Measurements from ENCODE around the gene GPR35.

Gene GPR35

DNA sequence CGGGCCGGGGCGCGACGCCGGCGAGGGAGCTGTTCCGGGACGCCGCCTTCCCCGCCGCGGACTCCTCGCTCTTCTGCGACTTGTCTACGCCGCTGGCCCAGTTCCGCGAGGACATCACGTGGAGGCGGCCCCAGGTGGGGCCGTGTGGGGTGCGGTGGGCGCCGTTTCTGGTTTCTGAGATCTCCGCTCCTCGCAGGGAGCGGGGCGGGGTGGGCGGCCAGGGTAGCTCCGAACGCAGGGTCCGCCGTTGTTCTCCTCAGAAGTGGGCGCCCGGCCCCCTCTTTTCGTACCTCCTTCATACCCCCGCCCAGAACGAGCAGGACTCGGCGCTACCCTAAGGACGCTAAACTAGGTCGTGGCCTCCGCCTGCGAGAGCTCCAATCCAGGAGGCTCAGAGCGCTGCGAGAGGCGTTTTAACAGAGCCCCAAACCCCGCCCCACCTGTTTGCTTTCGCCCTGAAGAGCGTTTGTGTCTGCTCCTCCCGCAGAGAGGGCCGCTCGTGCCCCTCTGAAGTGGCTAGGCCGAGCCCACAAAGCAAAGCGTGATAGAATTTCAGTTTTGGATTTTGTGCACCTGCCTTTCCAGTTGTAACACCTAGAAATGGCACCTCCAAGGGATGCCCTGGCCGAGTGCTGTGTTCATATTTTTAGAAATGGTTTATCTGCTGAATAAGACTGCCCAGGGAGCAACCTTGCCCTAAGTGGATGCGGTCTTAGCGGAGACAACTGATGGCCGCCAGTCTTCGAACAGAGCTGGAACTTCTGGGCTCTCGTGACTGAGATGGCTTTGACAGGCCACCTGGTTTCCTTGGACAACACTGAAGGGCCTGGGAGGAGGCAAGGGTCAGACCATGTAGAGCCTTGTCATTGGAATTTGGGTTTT is 38.1 kb upstream of the GPR35 start:
- intact Hi-C loops (cut with DNase I): no loop called here
- peak in 7 of 42 donors; percentile 15 to 65 (median 37) for DNase-seq

DNA sequence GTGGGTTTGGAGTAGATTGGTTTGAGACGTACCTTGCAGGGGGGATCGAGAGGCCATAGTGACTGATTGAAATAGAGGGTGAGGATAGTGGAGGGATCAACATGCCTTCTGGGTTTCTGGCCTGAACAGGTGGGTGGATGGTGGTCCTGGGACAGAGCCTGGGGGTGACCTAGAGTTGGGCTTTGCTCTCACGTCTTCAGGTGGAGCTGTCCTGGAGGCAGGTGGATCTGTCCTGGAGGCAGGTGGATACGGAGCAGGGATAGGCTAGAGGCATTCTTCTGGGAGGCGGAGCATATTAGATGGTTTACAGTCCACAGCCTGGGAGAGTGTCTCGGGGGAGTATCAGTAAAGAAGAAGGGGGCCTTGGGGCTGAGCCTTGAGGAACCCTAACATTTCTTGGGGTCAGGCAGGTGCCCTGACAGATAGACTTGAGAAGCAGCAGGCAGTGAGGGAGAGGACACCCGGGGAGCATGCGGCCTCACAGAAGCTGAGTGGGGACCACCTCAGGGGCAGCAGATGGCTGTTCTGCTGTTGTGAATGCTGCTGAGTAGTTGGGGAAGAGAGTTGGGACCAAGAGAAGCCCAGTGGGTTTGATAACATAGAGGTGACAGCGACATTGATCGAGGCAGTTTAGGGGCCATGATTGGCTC is 37.1 kb upstream of the GPR35 start:
- intact Hi-C loops (cut with DNase I): no loop called here
- no peak for DNase-seq

GRCh38 chr2:240588669-240589068 is 36.6 kb upstream of the GPR35 start:
- intact Hi-C loops (cut with DNase I): no loop called here
- no peak for DNase-seq

GRCh38 chr2:240589375-240589774 is 35.9 kb upstream of the GPR35 start:
- DNase-seq: peak in 2 of 42 donors; percentile 2 to 4
- intact Hi-C loops (cut with DNase I): no loop called here

- peak in 3 of 42 donors; percentile 4 to 27 (median 5) for DNase-seq
- intact Hi-C loops (cut with DNase I): no loop called here
Measured at GRCh38 chr2:240589850-240590525, 35.3 kb upstream of the GPR35 start.

- DNase-seq: peak in 5 of 42 donors; percentile 1 to 19 (median 4)
- intact Hi-C loops (cut with DNase I): no loop called here
Measured at GRCh38 chr2:240590681-240591111, 34.6 kb upstream of the GPR35 start.

DNA sequence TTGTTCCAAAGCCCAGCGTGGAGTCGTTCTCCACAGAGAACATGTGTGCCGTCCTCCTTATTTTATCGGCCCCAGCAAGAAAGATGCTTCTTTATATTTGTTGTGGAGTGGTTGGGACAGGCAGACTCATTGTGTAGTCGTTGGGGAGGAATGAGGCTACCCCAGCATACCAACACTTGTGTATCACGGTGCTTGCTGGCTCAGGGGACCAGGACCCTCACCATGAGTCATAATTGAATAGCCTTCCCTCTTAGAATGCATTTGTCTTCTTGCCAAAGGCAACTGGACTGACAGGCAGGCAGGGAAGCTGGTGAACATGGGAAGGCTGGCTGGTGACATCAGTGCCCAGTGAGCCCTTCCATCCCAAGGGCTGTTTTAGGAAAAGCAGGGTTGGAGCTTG is 34.1 kb upstream of the GPR35 start:
- DNase-seq: no peak
- intact Hi-C loops (cut with DNase I): no loop called here

GRCh38 chr2:240591784-240592183 is 33.5 kb upstream of the GPR35 start:
- peak in 2 of 42 donors; percentile 4 to 12 for DNase-seq
- intact Hi-C loops (cut with DNase I): no loop called here

DNA sequence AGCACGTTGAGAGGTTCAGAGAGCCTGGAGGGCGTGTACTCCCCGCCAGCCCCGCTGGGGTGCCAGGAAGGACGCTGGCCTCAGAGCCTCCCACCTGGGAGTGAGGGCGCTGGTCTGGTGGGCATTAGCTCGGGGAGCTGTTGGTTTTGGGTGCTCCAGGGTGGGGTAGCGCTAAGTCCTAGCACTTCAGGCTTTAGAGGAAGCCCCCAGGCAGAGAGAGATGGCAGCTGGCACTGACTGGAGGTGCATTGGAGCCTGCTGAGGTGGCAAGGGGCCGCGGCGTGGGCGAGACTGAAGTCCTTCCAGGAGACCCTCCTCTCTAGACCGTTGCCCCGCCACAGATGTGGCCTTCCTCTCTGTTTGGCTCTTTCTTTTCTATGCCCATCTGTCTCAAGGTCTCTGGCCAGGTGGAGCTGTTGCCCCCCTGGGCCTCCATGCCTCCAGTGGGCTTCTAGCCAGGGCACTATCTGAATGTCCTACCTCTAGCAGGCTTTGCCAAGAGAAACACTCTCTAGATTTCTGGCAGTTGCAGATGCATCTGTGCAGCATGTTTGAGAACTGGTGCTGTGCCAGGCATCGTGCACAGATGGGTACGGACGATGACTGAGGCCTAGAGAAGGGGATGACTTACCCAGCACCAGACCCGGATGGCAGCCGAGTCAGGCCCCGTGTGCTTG is 32.1 kb upstream of the GPR35 start:
- peak in 15 of 42 donors; percentile 0 to 34 (median 10) for DNase-seq

GRCh38 chr2:240593703-240594451 is 31.4 kb upstream of the GPR35 start:
- peak in 15 of 42 donors; percentile 1 to 35 (median 10) for DNase-seq
- intact Hi-C loops (cut with DNase I): no loop called here

More for the DNA sequence above, 32.1 kb upstream of the GPR35 start:
- intact Hi-C loops (cut with DNase I): no loop called here

DNA sequence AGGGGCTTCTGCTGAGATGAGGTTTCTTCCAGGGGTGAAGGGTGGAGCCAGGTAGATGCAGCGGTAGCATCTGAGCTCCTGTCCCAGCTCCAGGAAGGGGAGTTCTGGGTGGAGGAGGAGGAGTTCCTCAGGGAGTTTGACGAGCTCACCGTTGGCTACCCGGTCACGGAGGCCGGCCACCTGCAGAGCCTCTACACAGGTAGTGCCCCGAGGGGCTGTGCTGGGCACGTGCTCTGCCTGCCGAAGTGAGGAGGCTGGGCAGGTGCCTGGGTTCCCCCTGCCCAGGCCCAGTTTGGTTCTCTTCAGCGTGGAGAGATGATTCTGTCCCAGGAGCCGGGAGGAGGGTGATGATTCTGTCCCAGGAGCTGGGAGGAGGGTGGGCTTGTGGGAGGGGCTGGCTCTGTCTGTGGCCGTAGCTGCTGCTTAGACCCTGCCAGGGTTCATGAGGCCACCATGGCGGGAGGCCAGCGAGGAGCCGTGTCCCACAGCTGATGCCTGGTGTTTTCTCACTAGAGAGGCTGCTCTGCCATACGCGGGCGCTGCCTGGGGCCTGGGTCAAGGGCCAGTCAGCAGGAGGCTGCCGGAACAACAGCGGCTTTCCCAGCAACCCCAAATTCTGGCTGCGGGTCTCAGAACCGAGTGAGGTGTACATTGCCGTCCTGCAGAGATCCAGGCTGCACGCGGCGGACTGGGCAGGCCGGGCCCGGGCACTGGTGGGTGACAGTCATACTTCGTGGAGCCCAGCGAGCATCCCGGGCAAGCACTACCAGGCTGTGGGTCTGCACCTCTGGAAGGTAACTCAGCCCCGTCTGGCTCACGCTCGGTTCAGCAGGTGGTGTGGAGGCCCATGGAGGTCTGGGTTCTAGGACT is 30.5 kb upstream of the GPR35 start:
- intact Hi-C loops (cut with DNase I): no loop called here
- DNase-seq: peak in 16 of 42 donors; percentile 3 to 43 (median 17)

DNA sequence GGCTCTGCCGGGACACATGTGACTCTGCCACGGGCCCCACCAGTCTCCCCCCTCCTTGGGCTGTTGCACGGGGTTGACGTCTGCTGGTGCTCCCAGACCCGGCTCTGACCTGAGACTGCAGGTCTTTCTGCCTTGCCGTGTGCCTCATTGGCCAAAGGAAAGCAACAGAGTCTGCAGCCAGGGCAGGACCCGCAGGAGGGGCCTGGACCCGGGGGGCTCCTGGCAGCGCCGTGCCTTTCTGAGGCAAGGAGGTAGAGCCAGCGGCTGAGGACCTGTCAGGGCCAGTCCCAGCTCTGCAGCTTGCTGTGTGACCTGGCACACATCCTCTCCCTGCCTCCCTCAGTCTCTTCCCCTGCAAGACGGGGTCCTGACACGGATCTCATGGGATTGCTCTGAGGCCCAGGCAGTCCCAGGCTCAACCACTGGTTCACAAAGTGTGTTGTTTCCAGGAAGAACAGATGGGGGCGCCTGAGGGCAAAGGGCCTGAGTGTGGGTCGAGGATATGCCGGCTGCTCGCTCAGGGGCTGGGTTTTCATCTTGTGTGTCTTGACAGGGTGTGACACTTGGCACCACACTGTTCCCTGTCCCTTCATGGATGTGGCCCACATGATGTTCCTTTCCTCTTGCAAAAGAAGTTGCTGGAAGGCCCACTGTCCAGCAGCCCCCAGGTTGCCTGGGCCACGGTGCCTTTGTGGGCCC is 29.8 kb upstream of the GPR35 start:
- peak in 22 of 42 donors; percentile 3 to 62 (median 36) for DNase-seq
- intact Hi-C loops (cut with DNase I): no loop called here

GRCh38 chr2:240596080-240596460 is 29.2 kb upstream of the GPR35 start:
- DNase-seq: peak in 4 of 42 donors; percentile 3 to 23 (median 17)
- intact Hi-C loops (cut with DNase I): no loop called here

DNA sequence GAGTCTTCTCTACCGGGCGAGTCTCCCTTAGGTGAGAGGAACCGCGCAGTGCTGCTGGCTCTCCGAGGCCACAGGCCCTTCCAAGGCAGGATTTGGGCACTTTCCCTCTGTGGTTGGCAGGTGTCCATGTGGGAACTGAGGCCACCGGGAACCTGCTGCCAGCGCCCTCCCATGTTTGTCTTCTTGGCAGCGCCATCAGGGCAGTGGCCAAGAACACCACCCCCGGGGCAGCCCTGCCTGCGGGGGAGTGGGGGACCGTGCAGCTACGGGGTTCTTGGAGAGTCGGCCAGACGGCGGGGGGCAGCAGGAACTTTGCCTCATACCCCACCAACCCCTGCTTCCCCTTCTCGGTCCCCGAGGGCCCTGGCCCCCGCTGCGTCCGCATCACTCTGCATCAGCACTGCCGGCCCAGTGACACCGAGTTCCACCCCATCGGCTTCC is 28.8 kb upstream of the GPR35 start:
- intact Hi-C loops (cut with DNase I): no loop called here

GRCh38 chr2:240597054-240597418 is 28.2 kb upstream of the GPR35 start:
- DNase-seq: peak in 3 of 42 donors; percentile 15 to 37 (median 20)
- intact Hi-C loops (cut with DNase I): no loop called here

More for the DNA sequence above, 28.8 kb upstream of the GPR35 start:
- DNase-seq: peak in 37 of 42 donors; percentile 13 to 85 (median 62)

DNA sequence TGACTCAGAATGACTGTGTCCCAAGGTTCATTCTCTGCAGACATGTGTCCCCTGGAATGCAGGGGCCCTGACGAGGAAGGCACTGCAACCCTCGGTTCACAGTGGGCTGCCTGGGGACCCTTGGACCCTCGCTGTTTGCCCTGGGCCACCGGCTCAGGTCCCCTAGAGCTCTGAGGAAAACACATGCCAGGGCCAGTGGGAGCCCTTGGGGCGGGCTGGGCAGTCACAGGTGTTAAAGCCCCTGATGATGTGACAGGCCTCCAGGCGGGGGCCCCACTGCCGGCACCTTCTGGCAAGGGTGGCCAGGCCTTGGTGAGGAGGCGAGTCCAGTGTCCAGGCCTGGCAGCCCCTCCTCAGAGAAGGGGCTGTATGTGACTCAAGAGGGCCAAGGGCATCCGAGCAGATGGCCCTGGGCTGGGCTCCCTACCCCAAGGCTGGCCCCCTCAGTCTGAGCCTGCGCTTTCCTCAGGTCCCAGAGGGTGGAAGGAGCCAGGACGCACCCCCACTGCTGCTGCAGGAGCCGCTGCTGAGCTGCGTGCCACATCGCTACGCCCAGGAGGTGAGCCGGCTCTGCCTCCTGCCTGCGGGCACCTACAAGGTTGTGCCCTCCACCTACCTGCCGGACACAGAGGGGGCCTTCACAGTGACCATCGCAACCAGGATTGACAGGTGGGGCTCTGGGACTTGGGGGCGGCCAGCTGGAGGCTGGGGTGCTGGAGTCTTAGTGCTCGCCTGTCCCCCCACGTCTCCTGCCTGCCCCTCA is 27.7 kb upstream of the GPR35 start:
- peak in 10 of 42 donors; percentile 1 to 30 (median 8) for DNase-seq
- intact Hi-C loops (cut with DNase I): no loop called here

Measured in head of caudate nucleus (tissue), 42 donors.